MM.1S (cell line): ENCODE measurements around the gene EIPR1.

Experiments
- DNase-seq: peaks from one replicate; pipeline ENCODE4 v3.0.0-alpha.2; 2015
- H2AFZ ChIP-seq: fragments of 300-600 bp; sonication (generic); 2 replicates; pipeline ENCODE4 v1.6.0; 2016; ENCODE audit warnings: antibody characterized with exemption, low read length
- H3F3A ChIP-seq: fragments of 300-600 bp; sonication (generic); 2 replicates; pipeline ENCODE4 v1.6.1; 2016; ENCODE audit warnings: mild to moderate bottlenecking, antibody characterized with exemption, low read length, moderate library complexity, mixed read lengths; ENCODE audit not compliant: insufficient read depth
- H3K27ac ChIP-seq: fragments of 300-600 bp; sonication (generic); 2 replicates; pipeline ENCODE4 v1.5.1; 2016; ENCODE audit warnings: mild to moderate bottlenecking, low read length
- H3K27me3 ChIP-seq: fragments of 300-600 bp; sonication (generic); replicated peaks from 2 replicates; pipeline ENCODE4 v1.6.0; 2016; ENCODE audit warnings: low read length; ENCODE audit not compliant: insufficient read depth
- H3K36me3 ChIP-seq: fragments of 300-600 bp; sonication (generic); replicated peaks from 2 replicates; pipeline ENCODE4 v1.6.1; 2016; ENCODE audit warnings: mild to moderate bottlenecking, low read length, mixed read lengths; ENCODE audit not compliant: insufficient read depth
- H3K4me1 ChIP-seq: fragments of 300-600 bp; sonication (generic); 2 replicates; pipeline ENCODE4 v1.6.1; 2016; ENCODE audit warnings: low read length, mixed read lengths
- H3K4me2 ChIP-seq: fragments of 300-600 bp; sonication (generic); 2 replicates; pipeline ENCODE4 v1.6.0; 2016; ENCODE audit warnings: low read depth, low read length
- H3K4me3 ChIP-seq: fragments of 300-600 bp; sonication (generic); 2 replicates; pipeline ENCODE4 v1.5.1; 2016; ENCODE audit warnings: low read length, mixed read lengths
- H3K79me2 ChIP-seq: fragments of 300-600 bp; sonication (generic); 2 replicates; pipeline ENCODE4 v1.6.1; 2016; ENCODE audit warnings: mixed run types, low read length, mixed read lengths
- H3K9ac ChIP-seq: fragments of 300-600 bp; sonication (generic); 2 replicates; pipeline ENCODE4 v1.6.1; 2016; ENCODE audit warnings: low read length, mixed read lengths
- H3K9me2 ChIP-seq: fragments of 300-600 bp; sonication (generic); replicated peaks from 2 replicates; pipeline ENCODE4 v1.6.1; 2016; ENCODE audit warnings: mild to moderate bottlenecking, low read length, mixed read lengths; ENCODE audit not compliant: insufficient read depth
- H3K9me3 ChIP-seq: fragments of 300-600 bp; sonication (generic); replicated peaks from 2 replicates; pipeline ENCODE4 v1.6.1; 2016; ENCODE audit warnings: mild to moderate bottlenecking, low read length, mixed read lengths; ENCODE audit not compliant: insufficient read depth
- H4K20me1 ChIP-seq: fragments of 300-600 bp; sonication (generic); 2 replicates; pipeline ENCODE4 v1.6.1; 2016; ENCODE audit warnings: mild to moderate bottlenecking, low read length, moderate library complexity, mixed read lengths; ENCODE audit not compliant: insufficient read depth
- CTCF ChIP-seq: fragments of 300-600 bp; sonication (generic); IDR thresholded peaks from 2 replicates; pipeline ENCODE4 v1.5.1; 2016; ENCODE audit warnings: antibody characterized with exemption, low read length, mixed read lengths
- EZH2 ChIP-seq: fragments of 300-600 bp; sonication (generic); optimal IDR thresholded peaks from 2 replicates; pipeline ENCODE3; 2017; ENCODE audit warnings: low read depth, mild to moderate bottlenecking, antibody characterized with exemption, low read length, mixed read lengths
- EZH2phosphoT487 ChIP-seq: fragments of 300-600 bp; sonication (generic); IDR thresholded peaks from 2 replicates; pipeline ENCODE4 v1.6.1; 2018; ENCODE audit warnings: antibody characterized with exemption, low read length

EIPR1 gene

GRCh38 chr2:3203497-3204019 lies 174.1 kb downstream of the EIPR1 start:
- no peaks in the 10 kb centered on the region for H3K4me1 ChIP-seq
- no peak overlapping the region for H2AFZ ChIP-seq
- H3K4me2 ChIP-seq: no peak overlapping the region
- no peaks in the 10 kb centered on the region for H4K20me1 ChIP-seq
- no peak for DNase-seq
- no peaks in the 10 kb centered on the region for H3K9me2 ChIP-seq
- H3F3A ChIP-seq: no peaks in the 10 kb centered on the region
- TF ChIP-seq EZH2: no peak
- no peak for TF ChIP-seq EZH2phosphoT487
- no peak for TF ChIP-seq CTCF
- H3K9ac ChIP-seq: no peak overlapping the region
- no peaks in the 10 kb centered on the region for H3K36me3 ChIP-seq
- no peak overlapping the region for H3K4me3 ChIP-seq
- no peaks in the 10 kb centered on the region for H3K27me3 ChIP-seq
- no peak overlapping the region for H3K27ac ChIP-seq
- no peaks in the 10 kb centered on the region for H3K9me3 ChIP-seq
- H3K79me2 ChIP-seq: no peaks in the 10 kb centered on the region

- no peaks in the 10 kb centered on the region for H4K20me1 ChIP-seq
- H3K9ac ChIP-seq: no peak overlapping the region
- H3K27ac ChIP-seq: no peak overlapping the region
- no peaks in the 10 kb centered on the region for H3K36me3 ChIP-seq
- no peak overlapping the region for H3K4me3 ChIP-seq
- H3K9me2 ChIP-seq: no peaks in the 10 kb centered on the region
- no peaks in the 10 kb centered on the region for H3K9me3 ChIP-seq
- H2AFZ ChIP-seq: no peak overlapping the region
- H3F3A ChIP-seq: no peaks in the 10 kb centered on the region
- H3K4me2 ChIP-seq: no peak overlapping the region
- H3K79me2 ChIP-seq: no peaks in the 10 kb centered on the region
- no peak for TF ChIP-seq CTCF
- TF ChIP-seq EZH2phosphoT487: no peak
- no peak for TF ChIP-seq EZH2
- H3K4me1 ChIP-seq: no peaks in the 10 kb centered on the region
- no peaks in the 10 kb centered on the region for H3K27me3 ChIP-seq
- DNase-seq: no peak
Measured at GRCh38 chr2:3202926-3203325, 174.7 kb downstream of the EIPR1 start.

GRCh38 chr2:3201281-3201680 lies 176.3 kb downstream of the EIPR1 start:
- Histone ChIP-seq H3K36me3 (no peaks in the 10 kb centered on the region), H3K79me2 (no peaks in the 10 kb centered on the region), H3K4me3 (no peak overlapping the region), H3K9ac (no peak overlapping the region), H2AFZ (no peak overlapping the region), H3K27ac (no peak overlapping the region), H3K9me2 (no peaks in the 10 kb centered on the region), H4K20me1 (no peaks in the 10 kb centered on the region), H3K4me2 (no peak overlapping the region), H3K9me3 (no peaks in the 10 kb centered on the region), H3F3A (no peaks in the 10 kb centered on the region), H3K4me1 (no peaks in the 10 kb centered on the region), H3K27me3 (no peaks in the 10 kb centered on the region)
- no peak for TF ChIP-seq EZH2phosphoT487
- TF ChIP-seq CTCF: no peak
- TF ChIP-seq EZH2: no peak
- DNase-seq: no peak
